ENCODE measurements around the gene POLK. TPM values are rescaled to one million over a fixed set of nuclear protein-coding genes. Genes with fewer than 3 reads are reported as not detected.

The POLK gene
- polyA plus RNA-seq, 1 of the 3 experiments (the other 2 are of a cell fraction), result 5.5 TPM

DNA sequence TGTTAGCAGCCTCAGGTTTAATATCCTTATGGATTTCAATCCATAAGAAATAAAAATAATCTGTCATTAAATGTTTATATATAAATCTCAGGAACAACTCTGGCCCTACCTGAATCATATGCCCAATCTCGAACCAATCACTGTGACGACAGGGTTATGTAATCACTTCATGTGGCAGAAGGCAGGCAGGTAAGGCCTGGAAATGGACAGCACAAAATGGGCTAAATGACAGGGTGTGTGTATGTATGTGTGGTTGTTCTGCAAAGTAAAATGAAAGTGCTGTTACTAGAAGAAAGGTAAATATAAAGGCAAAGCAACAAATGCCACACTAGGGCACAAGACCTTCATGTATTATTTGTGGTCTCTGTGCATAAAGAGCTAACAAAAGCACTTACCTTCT, 119.2 kb downstream of the POLK start:
- ChIA-PET CTCF (no interaction called here), POLR2A (no interaction called here)
- DNase-seq, result no peak
- Histone ChIP-seq H3K9me3 (no peaks in the 10 kb centered on the region), H3K4me1 (ENCODE audit: control insufficient read depth in 1 of 2, insufficient read depth in 2 of 2, low read depth in 1 of 2, low read length in 1 of 2) (no peaks in the 10 kb centered on the region), H3F3A (replicated peaks; ENCODE audit: insufficient read depth) (no peaks in the 10 kb centered on the region), H3K79me2 (ENCODE audit: insufficient read depth) (no peaks in the 10 kb centered on the region), H2AFZ (ENCODE audit: low read depth) (no peak overlapping the region), H3K9me2 (no peaks in the 10 kb centered on the region), H3K27ac (ENCODE audit: low read depth in 2 of 2, low read length in 1 of 2) (no peak overlapping the region), H4K20me1 (ENCODE audit: insufficient read depth) (no peaks in the 10 kb centered on the region), H3K9ac (no peak overlapping the region), H3K36me3 (replicated peaks in 1 of 2; ENCODE audit: control insufficient read depth in 1 of 2, insufficient read depth in 2 of 2, low read length in 1 of 2) (no peaks in the 10 kb centered on the region), H3K4me2 (no peak overlapping the region), H3K27me3 (ENCODE audit: insufficient read depth) (no peaks in the 10 kb centered on the region), H3K4me3 (ENCODE audit: low read depth in 2 of 2, low read length in 1 of 2) (no peak overlapping the region)
- no peak for TF ChIP-seq POLR2AphosphoS5 (IDR thresholded peaks at IDR 0.05; ENCODE audit: low read depth, low read length)
- TF ChIP-seq JUND (IDR thresholded peaks at IDR 0.05), result no peak
- TF ChIP-seq MXI1 (IDR thresholded peaks at IDR 0.05; ENCODE audit: low read depth, low read length), result no peak
- TF ChIP-seq NRF1 (IDR thresholded peaks at IDR 0.05; ENCODE audit: low read depth, low read length), result no peak
- TF ChIP-seq MAX (IDR thresholded peaks at IDR 0.05; ENCODE audit: low read depth), result no peak
- TF ChIP-seq, protein P1, sequence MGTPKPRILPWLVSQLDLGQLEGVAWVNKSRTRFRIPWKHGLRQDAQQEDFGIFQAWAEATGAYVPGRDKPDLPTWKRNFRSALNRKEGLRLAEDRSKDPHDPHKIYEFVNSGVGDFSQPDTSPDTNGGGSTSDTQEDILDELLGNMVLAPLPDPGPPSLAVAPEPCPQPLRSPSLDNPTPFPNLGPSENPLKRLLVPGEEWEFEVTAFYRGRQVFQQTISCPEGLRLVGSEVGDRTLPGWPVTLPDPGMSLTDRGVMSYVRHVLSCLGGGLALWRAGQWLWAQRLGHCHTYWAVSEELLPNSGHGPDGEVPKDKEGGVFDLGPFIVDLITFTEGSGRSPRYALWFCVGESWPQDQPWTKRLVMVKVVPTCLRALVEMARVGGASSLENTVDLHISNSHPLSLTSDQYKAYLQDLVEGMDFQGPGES (IDR thresholded peaks at IDR 0.05; ENCODE audit: low read depth, low read length), result no peak
- TF ChIP-seq CTCF (IDR thresholded peaks at IDR 0.05), result no peak
- TF ChIP-seq SMC3 (IDR thresholded peaks at IDR 0.05; ENCODE audit: low read depth, low read length), result no peak
- no peak for TF ChIP-seq PBX3 (IDR thresholded peaks at IDR 0.05)
- TF ChIP-seq TCF12 (IDR thresholded peaks at IDR 0.05), result no peak
- WGBS (ENCODE audit: low lambda C conversion rate), result 84% methylated on average over 2 of the region's 2 CpGs

DNA sequence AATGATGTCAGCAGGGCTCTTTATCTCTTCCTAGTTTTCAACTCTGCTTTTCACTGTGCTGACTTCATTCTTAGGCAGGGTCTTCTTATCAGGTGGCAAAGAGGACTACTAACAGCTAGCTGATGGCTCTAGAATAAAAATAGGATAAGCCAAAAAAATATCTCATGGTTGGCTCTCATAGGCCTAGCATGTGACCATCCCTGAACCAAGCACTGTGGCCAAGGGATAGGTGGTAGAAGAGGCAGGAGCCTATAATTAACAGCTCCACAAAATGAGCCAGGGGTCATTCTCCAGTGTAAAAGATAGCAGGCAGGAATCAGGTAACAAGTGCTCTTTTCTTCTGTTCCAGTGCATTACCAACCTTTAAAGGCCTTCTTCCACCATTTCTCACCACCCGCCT, 120.6 kb downstream of the POLK start:
- WGBS (ENCODE audit: low lambda C conversion rate), result 93% methylated on average over 1 of the region's 1 CpG
- Histone ChIP-seq H3K9me3 (no peaks in the 10 kb centered on the region), H3K4me3 (ENCODE audit: low read depth in 2 of 2, low read length in 1 of 2) (no peak overlapping the region), H2AFZ (ENCODE audit: low read depth) (no peak overlapping the region), H3K36me3 (replicated peaks in 1 of 2; ENCODE audit: control insufficient read depth in 1 of 2, insufficient read depth in 2 of 2, low read length in 1 of 2) (no peaks in the 10 kb centered on the region), H4K20me1 (ENCODE audit: insufficient read depth) (no peaks in the 10 kb centered on the region), H3K9ac (no peak overlapping the region), H3F3A (replicated peaks; ENCODE audit: insufficient read depth) (no peaks in the 10 kb centered on the region), H3K27me3 (ENCODE audit: insufficient read depth) (no peaks in the 10 kb centered on the region), H3K79me2 (ENCODE audit: insufficient read depth) (no peaks in the 10 kb centered on the region), H3K27ac (ENCODE audit: low read depth in 2 of 2, low read length in 1 of 2) (no peak overlapping the region), H3K4me1 (ENCODE audit: control insufficient read depth in 1 of 2, insufficient read depth in 2 of 2, low read depth in 1 of 2, low read length in 1 of 2) (no peaks in the 10 kb centered on the region), H3K9me2 (no peaks in the 10 kb centered on the region), H3K4me2 (no peak overlapping the region)
- CTCF ChIA-PET, result no interaction called here
- TF ChIP-seq RFX5 (IDR thresholded peaks at IDR 0.05; ENCODE audit: low read length) (no peak), TCF12 (IDR thresholded peaks at IDR 0.05) (no peak), NRF1 (IDR thresholded peaks at IDR 0.05; ENCODE audit: low read depth, low read length) (no peak), SMC3 (IDR thresholded peaks at IDR 0.05; ENCODE audit: low read depth, low read length) (no peak), GABPA (IDR thresholded peaks at IDR 0.05; ENCODE audit: low read depth) (no peak), RAD21 (IDR thresholded peaks at IDR 0.05; ENCODE audit: low read length) (no peak)
- TF ChIP-seq, protein P2, sequence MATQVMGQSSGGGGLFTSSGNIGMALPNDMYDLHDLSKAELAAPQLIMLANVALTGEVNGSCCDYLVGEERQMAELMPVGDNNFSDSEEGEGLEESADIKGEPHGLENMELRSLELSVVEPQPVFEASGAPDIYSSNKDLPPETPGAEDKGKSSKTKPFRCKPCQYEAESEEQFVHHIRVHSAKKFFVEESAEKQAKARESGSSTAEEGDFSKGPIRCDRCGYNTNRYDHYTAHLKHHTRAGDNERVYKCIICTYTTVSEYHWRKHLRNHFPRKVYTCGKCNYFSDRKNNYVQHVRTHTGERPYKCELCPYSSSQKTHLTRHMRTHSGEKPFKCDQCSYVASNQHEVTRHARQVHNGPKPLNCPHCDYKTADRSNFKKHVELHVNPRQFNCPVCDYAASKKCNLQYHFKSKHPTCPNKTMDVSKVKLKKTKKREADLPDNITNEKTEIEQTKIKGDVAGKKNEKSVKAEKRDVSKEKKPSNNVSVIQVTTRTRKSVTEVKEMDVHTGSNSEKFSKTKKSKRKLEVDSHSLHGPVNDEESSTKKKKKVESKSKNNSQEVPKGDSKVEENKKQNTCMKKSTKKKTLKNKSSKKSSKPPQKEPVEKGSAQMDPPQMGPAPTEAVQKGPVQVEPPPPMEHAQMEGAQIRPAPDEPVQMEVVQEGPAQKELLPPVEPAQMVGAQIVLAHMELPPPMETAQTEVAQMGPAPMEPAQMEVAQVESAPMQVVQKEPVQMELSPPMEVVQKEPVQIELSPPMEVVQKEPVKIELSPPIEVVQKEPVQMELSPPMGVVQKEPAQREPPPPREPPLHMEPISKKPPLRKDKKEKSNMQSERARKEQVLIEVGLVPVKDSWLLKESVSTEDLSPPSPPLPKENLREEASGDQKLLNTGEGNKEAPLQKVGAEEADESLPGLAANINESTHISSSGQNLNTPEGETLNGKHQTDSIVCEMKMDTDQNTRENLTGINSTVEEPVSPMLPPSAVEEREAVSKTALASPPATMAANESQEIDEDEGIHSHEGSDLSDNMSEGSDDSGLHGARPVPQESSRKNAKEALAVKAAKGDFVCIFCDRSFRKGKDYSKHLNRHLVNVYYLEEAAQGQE (IDR thresholded peaks at IDR 0.05; ENCODE audit: low read depth, low read length), result no peak
- POLR2A ChIA-PET, result no interaction called here
- no peak for DNase-seq
